OCI-LY3 (cell line): Measurements from ENCODE around the gene TRPV4.

Experiments
- H2AFZ ChIP-seq: fragments of 200-600, 300-600 bp; shearing (Covaris generic); 2 replicates; pipeline ENCODE4 v1.6.0; 2014; ENCODE audit warnings: antibody characterized with exemption, low read depth, low read length
- H3K27ac ChIP-seq: fragments of 200-600, 300-600 bp; sonication (generic); 2 replicates; pipeline ENCODE4 v1.5.1; 2014; ENCODE audit warnings: mild to moderate bottlenecking, low read length, moderate library complexity, mixed read lengths
- H3K27me3 ChIP-seq: fragments of 200-600, 300-600 bp; sonication (generic); 2 replicates; pipeline ENCODE4 v1.6.1; 2014; ENCODE audit warnings: low read depth, low read length, mixed read lengths
- H3K36me3 ChIP-seq: fragments of 200-600, 300-600 bp; sonication (generic); replicated peaks from 2 replicates; pipeline ENCODE3; 2014; ENCODE audit warnings: low read depth, low read length, mixed read lengths
- H3K4me1 ChIP-seq: fragments of 300-600, 200-600 bp; sonication (generic); 2 replicates; pipeline ENCODE4 v1.6.1; 2014; ENCODE audit warnings: low read length, mixed read lengths
- H3K4me2 ChIP-seq: fragments of 200-600, 300-600 bp; sonication (generic); 2 replicates; pipeline ENCODE4 v1.6.1; 2014; ENCODE audit warnings: low read length, mixed read lengths
- H3K4me3 ChIP-seq: fragments of 300-600, 200-600 bp; sonication (generic); 2 replicates; pipeline ENCODE4 v1.5.1; 2014; ENCODE audit warnings: antibody characterized with exemption, mild to moderate bottlenecking, low read length, moderate library complexity
- H3K79me2 ChIP-seq: fragments of 300-600, 200-600 bp; shearing (Covaris generic); 2 replicates; pipeline ENCODE4 v1.6.1; 2014; ENCODE audit warnings: mild to moderate bottlenecking, low read length, mixed read lengths
- H3K9ac ChIP-seq: fragments of 300-600, 200-600 bp; shearing (Covaris generic); 2 replicates; pipeline ENCODE4 v1.6.0; 2014; ENCODE audit warnings: mild to moderate bottlenecking, low read length, moderate library complexity
- H3K9me3 ChIP-seq: fragments of 200-600, 300-600 bp; shearing (Covaris generic); 2 replicates; pipeline ENCODE4 v1.6.1; 2014; ENCODE audit warnings: low read length, mixed read lengths; ENCODE audit not compliant: insufficient read depth
- H4K20me1 ChIP-seq: fragments of 200-600, 300-600 bp; sonication (generic); 2 replicates; pipeline ENCODE4 v1.6.1; 2016; ENCODE audit warnings: low read length, mixed read lengths; ENCODE audit not compliant: insufficient read depth
- EZH2phosphoT487 ChIP-seq: fragments of 200-600 bp; shearing (Covaris generic); IDR thresholded peaks from 2 replicates; pipeline ENCODE4 v1.6.1; 2018; ENCODE audit warnings: antibody characterized with exemption, mixed run types, low read depth
- TF ChIP-seq, protein P1 (sequence below): fragments of 200-600, 300-600 bp; sonication (generic); IDR thresholded peaks from 2 replicates; pipeline ENCODE4 v1.5.1; 2014; ENCODE audit warnings: antibody characterized with exemption, low read length, low read depth

TRPV4 gene

GRCh38 chr12:109861689-109862314 lies 28.6 kb upstream of the TRPV4 start:
- Histone ChIP-seq H3K4me3 (no peak overlapping the region), H3K36me3 (no peaks in the 10 kb centered on the region), H2AFZ (no peak overlapping the region), H3K9ac (no peak overlapping the region), H3K27me3 (no peaks in the 10 kb centered on the region), H3K4me1 (no peaks in the 10 kb centered on the region), H4K20me1 (no peaks in the 10 kb centered on the region), H3K4me2 (no peak overlapping the region), H3K79me2 (no peaks in the 10 kb centered on the region), H3K9me3 (no peaks in the 10 kb centered on the region), H3K27ac (no peak overlapping the region)
- TF ChIP-seq, protein P1, sequence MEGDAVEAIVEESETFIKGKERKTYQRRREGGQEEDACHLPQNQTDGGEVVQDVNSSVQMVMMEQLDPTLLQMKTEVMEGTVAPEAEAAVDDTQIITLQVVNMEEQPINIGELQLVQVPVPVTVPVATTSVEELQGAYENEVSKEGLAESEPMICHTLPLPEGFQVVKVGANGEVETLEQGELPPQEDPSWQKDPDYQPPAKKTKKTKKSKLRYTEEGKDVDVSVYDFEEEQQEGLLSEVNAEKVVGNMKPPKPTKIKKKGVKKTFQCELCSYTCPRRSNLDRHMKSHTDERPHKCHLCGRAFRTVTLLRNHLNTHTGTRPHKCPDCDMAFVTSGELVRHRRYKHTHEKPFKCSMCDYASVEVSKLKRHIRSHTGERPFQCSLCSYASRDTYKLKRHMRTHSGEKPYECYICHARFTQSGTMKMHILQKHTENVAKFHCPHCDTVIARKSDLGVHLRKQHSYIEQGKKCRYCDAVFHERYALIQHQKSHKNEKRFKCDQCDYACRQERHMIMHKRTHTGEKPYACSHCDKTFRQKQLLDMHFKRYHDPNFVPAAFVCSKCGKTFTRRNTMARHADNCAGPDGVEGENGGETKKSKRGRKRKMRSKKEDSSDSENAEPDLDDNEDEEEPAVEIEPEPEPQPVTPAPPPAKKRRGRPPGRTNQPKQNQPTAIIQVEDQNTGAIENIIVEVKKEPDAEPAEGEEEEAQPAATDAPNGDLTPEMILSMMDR, result no peak
- TF ChIP-seq EZH2phosphoT487, result no peak

DNA sequence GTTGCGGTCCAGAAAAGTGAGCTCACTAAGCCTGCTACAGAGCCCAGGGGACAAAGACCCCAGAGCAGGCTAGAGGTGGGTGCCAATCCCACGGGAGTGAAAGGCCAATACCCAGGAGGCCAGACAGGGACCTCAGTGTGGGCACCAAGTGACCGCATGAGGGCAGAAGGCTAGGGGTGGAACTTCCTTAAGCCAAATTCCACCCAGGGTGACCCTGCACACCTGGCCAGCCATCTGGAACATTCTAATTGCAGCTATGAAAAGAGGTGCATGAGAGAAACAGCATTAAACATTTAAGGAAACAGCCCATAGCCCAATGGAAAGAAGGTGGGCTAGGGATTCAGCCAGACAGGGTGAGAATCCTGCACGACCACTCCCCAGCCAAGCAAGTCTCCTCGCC lies 27.8 kb upstream of the TRPV4 start:
- no peaks in the 10 kb centered on the region for H3K4me1 ChIP-seq
- H2AFZ ChIP-seq, result no peak overlapping the region
- no peak overlapping the region for H3K4me2 ChIP-seq
- no peaks in the 10 kb centered on the region for H4K20me1 ChIP-seq
- no peak overlapping the region for H3K27ac ChIP-seq
- no peaks in the 10 kb centered on the region for H3K9me3 ChIP-seq
- no peaks in the 10 kb centered on the region for H3K79me2 ChIP-seq
- no peak overlapping the region for H3K9ac ChIP-seq
- H3K4me3 ChIP-seq, result no peak overlapping the region
- TF ChIP-seq EZH2phosphoT487, result no peak
- TF ChIP-seq, protein P1, result no peak
- H3K27me3 ChIP-seq, result no peaks in the 10 kb centered on the region
- H3K36me3 ChIP-seq, result no peaks in the 10 kb centered on the region

- H3K9ac ChIP-seq, result no peak overlapping the region
- H3K4me2 ChIP-seq, result no peak overlapping the region
- H3K9me3 ChIP-seq, result no peaks in the 10 kb centered on the region
- no peaks in the 10 kb centered on the region for H3K27me3 ChIP-seq
- no peaks in the 10 kb centered on the region for H3K4me1 ChIP-seq
- no peak overlapping the region for H2AFZ ChIP-seq
- no peaks in the 10 kb centered on the region for H3K36me3 ChIP-seq
- H3K79me2 ChIP-seq, result no peaks in the 10 kb centered on the region
- no peak overlapping the region for H3K27ac ChIP-seq
- TF ChIP-seq EZH2phosphoT487, result no peak
- TF ChIP-seq, protein P1, result no peak
- H4K20me1 ChIP-seq, result no peaks in the 10 kb centered on the region
- H3K4me3 ChIP-seq, result no peak overlapping the region
These were observed 25.6 kb upstream of the TRPV4 start for GRCh38 chr12:109858764-109859163.

DNA sequence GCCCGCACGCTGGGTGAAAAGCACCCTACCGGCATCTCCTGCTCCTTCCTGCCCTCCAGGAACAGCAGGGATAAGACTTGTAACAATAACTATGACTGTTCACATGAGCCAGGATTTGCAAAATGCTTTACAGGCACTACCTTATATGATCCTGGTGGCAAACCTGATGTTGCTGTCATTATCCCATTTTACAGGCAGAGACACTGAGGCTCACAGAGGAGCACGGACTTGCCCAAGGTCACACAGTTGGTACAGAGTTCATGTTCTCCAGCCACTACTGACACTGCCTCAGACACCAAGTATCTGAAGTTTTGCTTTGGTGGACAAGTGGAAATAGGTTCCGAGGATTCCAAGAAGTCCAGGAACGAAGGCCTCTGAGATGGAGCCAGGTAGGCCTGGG lies 24.5 kb upstream of the TRPV4 start:
- TF ChIP-seq, protein P1, result no peak
- TF ChIP-seq EZH2phosphoT487, result no peak

More for the DNA sequence above, 24.5 kb upstream of the TRPV4 start:
- Histone ChIP-seq H3K9me3 (no peaks in the 10 kb centered on the region), H3K36me3 (no peaks in the 10 kb centered on the region), H3K4me2 (no peak overlapping the region), H3K4me3 (no peak overlapping the region), H3K4me1 (peaks cover 3% of the 10 kb centered on the region; the same call in 1 of the 2 replicates), H3K79me2 (no peaks in the 10 kb centered on the region), H3K9ac (no peak overlapping the region), H3K27me3 (no peaks in the 10 kb centered on the region), H3K27ac (no peak overlapping the region), H4K20me1 (no peaks in the 10 kb centered on the region), H2AFZ (no peak overlapping the region)
